Astrocyte of the spinal cord (primary cell): Measurements from ENCODE around the gene MED6.

Experiments used
- DNase-seq: peaks from one replicate; pipeline ENCODE4 v3.0.0; 2011; ENCODE audit warnings: low read depth, low spot score
- H3K4me3 ChIP-seq: 2 replicates; pipeline ENCODE4 v1.5.1; 2011; ENCODE audit warnings: low read depth, mild to moderate bottlenecking, low read length, moderate library complexity
- in situ Hi-C: cut with HindIII; loops from 2 replicates; pipeline ENCODE4 v1.10.0; 2017; ENCODE audit warnings: low sequenced_read_pairs
- TF ChIP-seq, protein P1 (sequence below): IDR thresholded peaks from 2 replicates; pipeline ENCODE4 v1.5.1; 2012; ENCODE audit warnings: low read depth, mild to moderate bottlenecking, low read length, inconsistent platforms

Gene MED6, protein sequence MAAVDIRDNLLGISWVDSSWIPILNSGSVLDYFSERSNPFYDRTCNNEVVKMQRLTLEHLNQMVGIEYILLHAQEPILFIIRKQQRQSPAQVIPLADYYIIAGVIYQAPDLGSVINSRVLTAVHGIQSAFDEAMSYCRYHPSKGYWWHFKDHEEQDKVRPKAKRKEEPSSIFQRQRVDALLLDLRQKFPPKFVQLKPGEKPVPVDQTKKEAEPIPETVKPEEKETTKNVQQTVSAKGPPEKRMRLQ

DNA sequence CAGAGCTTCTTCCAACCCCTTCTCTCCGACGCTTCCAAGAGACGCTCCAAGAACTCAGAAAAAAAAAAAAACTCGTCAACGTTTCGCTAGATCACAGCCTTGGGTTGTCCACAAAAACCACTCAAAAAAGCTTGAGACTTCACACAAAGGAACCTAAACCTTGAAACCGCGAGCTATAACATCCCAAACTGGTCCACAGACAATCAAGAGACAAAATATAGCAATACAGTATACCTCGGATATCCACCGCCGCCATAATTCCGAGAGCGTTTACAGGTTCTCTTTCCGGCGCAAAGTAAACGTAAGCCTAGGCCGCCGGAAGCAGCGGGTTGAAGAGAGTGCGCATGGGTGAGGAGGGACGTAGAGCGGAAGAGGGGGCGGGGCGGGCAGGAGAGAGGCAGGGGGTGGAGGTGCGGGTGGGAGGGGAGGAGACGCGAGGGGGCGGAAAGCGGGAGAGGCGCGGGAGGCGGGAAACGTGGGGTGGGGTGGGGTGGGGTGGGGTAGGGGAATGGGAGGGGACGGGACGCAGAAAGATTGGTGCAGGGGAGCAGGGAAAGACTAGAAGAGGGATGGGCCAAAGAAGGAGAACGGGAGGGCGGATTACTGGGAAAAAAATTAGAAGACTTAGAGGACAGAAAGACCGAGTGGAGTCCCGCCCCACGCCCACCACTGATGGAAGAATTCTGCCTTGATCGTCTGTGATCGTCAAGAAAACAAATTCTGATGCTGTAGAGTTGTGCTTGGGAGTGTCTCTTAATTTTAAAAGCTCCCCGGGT, at the start of gene MED6:
TSS of gene MED6 (minus strand) at position 274 of the 776 bp plus-strand sequence. CDS start at position 256, 18 bp downstream.
- in situ Hi-C loops, result no loop called here
- peak within 1 kb of the TSS; percentile 97 for H3K4me3 ChIP-seq
- TF ChIP-seq, protein P1, sequence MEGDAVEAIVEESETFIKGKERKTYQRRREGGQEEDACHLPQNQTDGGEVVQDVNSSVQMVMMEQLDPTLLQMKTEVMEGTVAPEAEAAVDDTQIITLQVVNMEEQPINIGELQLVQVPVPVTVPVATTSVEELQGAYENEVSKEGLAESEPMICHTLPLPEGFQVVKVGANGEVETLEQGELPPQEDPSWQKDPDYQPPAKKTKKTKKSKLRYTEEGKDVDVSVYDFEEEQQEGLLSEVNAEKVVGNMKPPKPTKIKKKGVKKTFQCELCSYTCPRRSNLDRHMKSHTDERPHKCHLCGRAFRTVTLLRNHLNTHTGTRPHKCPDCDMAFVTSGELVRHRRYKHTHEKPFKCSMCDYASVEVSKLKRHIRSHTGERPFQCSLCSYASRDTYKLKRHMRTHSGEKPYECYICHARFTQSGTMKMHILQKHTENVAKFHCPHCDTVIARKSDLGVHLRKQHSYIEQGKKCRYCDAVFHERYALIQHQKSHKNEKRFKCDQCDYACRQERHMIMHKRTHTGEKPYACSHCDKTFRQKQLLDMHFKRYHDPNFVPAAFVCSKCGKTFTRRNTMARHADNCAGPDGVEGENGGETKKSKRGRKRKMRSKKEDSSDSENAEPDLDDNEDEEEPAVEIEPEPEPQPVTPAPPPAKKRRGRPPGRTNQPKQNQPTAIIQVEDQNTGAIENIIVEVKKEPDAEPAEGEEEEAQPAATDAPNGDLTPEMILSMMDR, result no peak
- DNase-seq, result peak; percentile 94

DNA sequence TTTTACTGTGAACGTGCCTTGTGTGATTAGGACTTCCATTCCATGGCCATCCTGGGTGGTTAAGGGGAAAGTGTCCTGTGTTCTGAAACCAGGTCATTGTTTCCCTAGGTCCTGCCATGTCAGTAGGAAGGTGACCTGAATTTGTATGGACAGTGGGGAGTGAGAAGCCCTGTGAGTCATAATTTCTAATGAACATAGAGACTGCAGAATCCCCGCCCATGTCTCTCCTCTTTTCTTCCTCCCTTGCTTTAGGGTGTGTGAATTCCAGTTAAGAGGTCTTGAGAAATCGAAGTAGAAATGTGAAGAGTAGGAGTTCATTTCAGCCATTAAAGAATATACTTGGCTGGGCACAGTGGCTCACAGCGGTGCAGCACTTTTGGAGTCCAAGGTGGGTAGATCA, 49.3 kb upstream of the MED6 start:
- TF ChIP-seq, protein P1, result no peak
- in situ Hi-C loops, result no loop called here
- no peak overlapping the region for H3K4me3 ChIP-seq
- no peak for DNase-seq

DNA sequence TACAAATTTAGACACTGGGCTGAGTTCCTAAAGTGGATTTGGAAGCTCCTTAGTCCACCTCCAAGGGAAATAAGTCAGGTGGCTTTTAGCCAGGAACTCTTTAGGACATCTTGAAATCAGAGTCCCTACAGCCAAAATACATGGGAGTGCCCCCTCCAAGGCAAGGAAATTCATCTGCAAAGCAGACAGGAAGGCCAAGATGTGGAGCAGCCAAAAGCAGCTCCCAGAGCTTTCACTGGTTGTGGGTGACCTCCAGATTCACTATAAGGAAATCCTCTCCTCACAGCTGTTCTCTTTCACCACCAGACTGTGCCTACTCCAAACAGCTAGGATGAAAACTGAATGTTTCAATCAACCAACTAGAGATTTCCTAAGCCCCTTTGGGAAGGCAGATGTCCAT, 47.9 kb upstream of the MED6 start:
- in situ Hi-C loops, result no loop called here
- TF ChIP-seq, protein P1, result no peak
- H3K4me3 ChIP-seq, result no peak overlapping the region
- DNase-seq, result no peak

DNA sequence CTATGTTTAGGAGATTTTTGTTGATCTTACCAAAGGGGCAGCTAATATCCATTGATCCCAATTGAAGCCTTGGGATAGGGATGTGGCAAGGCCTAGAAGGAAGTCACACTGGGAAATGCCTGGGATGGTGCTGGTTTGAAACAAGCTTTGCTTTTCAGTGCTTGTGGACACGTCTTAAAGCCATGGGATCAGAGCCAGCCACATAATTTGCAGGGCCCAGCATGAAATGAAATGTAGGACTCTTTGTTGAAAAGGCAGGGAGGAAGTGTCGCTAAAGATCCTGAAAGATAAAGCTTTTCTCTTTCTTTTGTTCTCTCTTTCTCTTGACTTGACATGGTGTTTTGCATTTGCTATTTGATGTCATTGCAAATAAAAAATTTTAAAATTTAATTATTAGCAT, 46.2 kb upstream of the MED6 start:
- in situ Hi-C loops, result no loop called here
- no peak for DNase-seq
- H3K4me3 ChIP-seq, result no peak overlapping the region

DNA sequence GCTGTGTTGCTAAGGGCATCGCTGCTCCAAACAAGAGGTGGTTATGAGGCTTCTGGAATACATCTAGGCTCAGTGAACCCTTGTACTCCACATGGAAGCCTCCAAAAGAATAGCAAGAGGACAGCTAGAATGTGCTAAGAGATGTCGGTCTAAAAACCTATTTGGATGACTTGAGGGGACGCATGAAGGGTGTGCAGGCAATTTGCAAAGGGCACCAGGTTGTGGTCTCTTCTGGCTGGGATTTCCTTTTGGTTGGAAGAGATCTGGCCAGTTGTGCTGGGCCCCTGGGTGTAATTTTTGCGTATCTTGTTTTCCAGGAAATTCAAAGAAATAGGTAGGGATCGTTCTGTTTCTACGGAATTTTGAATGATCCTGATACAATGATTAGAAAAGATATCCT, 45.4 kb upstream of the MED6 start:
- in situ Hi-C loops, result no loop called here
- DNase-seq, result no peak
- no peak overlapping the region for H3K4me3 ChIP-seq
- TF ChIP-seq, protein P1, result no peak

More for the DNA sequence above, 46.2 kb upstream of the MED6 start:
- TF ChIP-seq, protein P1, result no peak

DNA sequence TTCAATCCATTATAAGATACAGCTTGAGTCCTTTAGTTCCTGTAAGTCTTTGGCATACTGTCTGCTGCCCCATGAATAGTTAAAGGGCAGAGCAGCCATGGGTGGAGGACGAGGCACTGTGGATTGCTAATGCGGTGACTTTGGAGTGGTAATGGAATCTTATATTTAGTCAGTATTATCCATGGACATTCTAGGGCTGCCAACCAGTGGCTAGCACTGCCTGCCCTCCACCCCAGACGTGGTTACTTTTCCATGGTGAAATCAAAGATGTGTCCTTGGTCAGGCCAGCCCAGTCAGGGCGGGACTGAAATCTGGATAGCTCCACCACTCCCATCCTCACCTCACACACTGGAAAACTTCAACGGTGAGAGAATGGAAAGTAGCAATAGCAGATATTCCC, 43.5 kb upstream of the MED6 start:
- no peak for DNase-seq
- TF ChIP-seq, protein P1, result no peak
- in situ Hi-C loops, result no loop called here
- H3K4me3 ChIP-seq, result no peak overlapping the region
